SH-SY5Y (cell line): ENCODE results near the gene ODF2L.

Experiments used
- GATA2 ChIP-seq: IDR thresholded peaks from 2 replicates; pipeline ENCODE4 v1.6.1; 2011; ENCODE audit warnings: mild to moderate bottlenecking, low read depth, low read length
- GATA3 ChIP-seq: IDR thresholded peaks from 2 replicates; pipeline ENCODE4 v1.6.1; 2011; ENCODE audit warnings: low read depth, mild to moderate bottlenecking, low read length, moderate library complexity

- TF ChIP-seq GATA2 (no peak), GATA3 (no peak)
Observed at GRCh38 chr1:86365896-86366295, 30.2 kb downstream of the ODF2L start.
